Measurements from ENCODE around the gene BBOF1.
"Not testable (repeated sequence)": the region's sequence is repeated elsewhere in the genome, so short reads cannot be mapped to it uniquely, and the experiment has no call there.

The BBOF1 gene
- 2.2 to 3.4 reads per million in 2 donors for total RNA-seq

- peak; percentile 72 to 93 (median 84) for DNase-seq
These were observed at the start of gene BBOF1, which contains the start of gene ENTPD5 for GRCh38 chr14:74018586-74019407. BBOF1 (plus strand) TSS chr14:74019349; CDS start chr14:74019479, 130 bp downstream. ENTPD5 (minus strand) TSS chr14:74019288; CDS start chr14:73988102, 31,186 bp downstream.

GRCh38 chr14:73973497-73973896 is 45.7 kb upstream of the BBOF1 start:
- DNase-seq, result no peak

- DNase-seq, result no peak
These were observed 43.0 kb upstream of the BBOF1 start for GRCh38 chr14:73976125-73976524.

GRCh38 chr14:73977896-73978295 is 41.3 kb upstream of the BBOF1 start:
- no peak for DNase-seq

- DNase-seq, result no peak
These were observed 31.1 kb upstream of the BBOF1 start for GRCh38 chr14:73988065-73988464.

- DNase-seq, result not testable (repeated sequence)
These were observed 30.5 kb upstream of the BBOF1 start for GRCh38 chr14:73988656-73989055.

- no peak for DNase-seq
These were observed 28.1 kb upstream of the BBOF1 start for GRCh38 chr14:73991092-73991491.

GRCh38 chr14:73994926-73995325 is 24.2 kb upstream of the BBOF1 start:
- not testable (repeated sequence) for DNase-seq

- DNase-seq, result no peak
These were observed 23.2 kb upstream of the BBOF1 start for GRCh38 chr14:73995977-73996378.

GRCh38 chr14:73996731-73997107 is 22.4 kb upstream of the BBOF1 start:
- no peak for DNase-seq

GRCh38 chr14:73997108-73997943 is 21.8 kb upstream of the BBOF1 start:
- no peak for DNase-seq

GRCh38 chr14:73997944-73998447 is 21.2 kb upstream of the BBOF1 start:
- DNase-seq, result no peak

GRCh38 chr14:73998726-73999125 is 20.4 kb upstream of the BBOF1 start:
- no peak for DNase-seq

- not testable (repeated sequence) for DNase-seq
These were observed 13.5 kb upstream of the BBOF1 start for GRCh38 chr14:74005664-74006063.

GRCh38 chr14:74008843-74009499 is 10.2 kb upstream of the BBOF1 start:
- no peak for DNase-seq

GRCh38 chr14:74014299-74014698 is 4.8 kb upstream of the BBOF1 start:
- DNase-seq, result no peak

- no peak for DNase-seq
These were observed 4.0 kb upstream of the BBOF1 start for GRCh38 chr14:74015176-74015575.

GRCh38 chr14:74015963-74016362 is 3.2 kb upstream of the BBOF1 start:
- no peak for DNase-seq

GRCh38 chr14:74018174-74018585 is 969 bp upstream of the BBOF1 start:
- DNase-seq, result peak in 2 of 5 experiments; percentile 9 to 47

- no peak for DNase-seq
These were observed 424 bp downstream of the BBOF1 start for GRCh38 chr14:74019408-74020137.

- no peak for DNase-seq
These were observed 3.2 kb downstream of the BBOF1 start for GRCh38 chr14:74022346-74022745.

- DNase-seq, result no peak
These were observed 10.0 kb downstream of the BBOF1 start for GRCh38 chr14:74029136-74029535.

Data from T-helper 2 cell (primary cell).